HG02678 (cell line): ENCODE results near the gene CRYL1.

ENCODE experiments used
- ATAC-seq: cut with Tn5 transposase; IDR thresholded peaks from one replicate; pipeline ENCODE4 v1.9.1; 2021; ENCODE audit warnings: mild to moderate bottlenecking, moderate library complexity; ENCODE audit not compliant: unreplicated experiment

The CRYL1 gene

DNA sequence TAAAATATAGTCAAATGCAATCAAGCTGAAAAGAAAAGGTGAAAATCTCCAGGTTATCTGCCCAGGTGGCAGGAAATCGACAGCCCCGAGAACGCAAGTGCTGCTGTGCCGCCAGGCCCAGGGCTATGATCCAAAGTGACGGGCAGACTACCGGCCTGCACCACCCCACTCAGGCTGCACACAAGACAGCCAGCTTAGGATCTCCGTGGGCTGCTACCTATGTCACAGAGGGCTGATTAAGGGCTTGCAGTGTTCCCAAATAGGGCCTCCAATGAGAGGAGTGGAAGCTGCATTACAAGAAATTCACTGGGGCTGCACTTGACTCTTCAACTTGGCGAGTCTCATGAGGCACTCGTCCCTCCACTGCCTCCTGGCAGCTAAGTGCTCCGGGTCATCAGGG lies 121.8 kb downstream of the CRYL1 start:
- ATAC-seq = no peak

DNA sequence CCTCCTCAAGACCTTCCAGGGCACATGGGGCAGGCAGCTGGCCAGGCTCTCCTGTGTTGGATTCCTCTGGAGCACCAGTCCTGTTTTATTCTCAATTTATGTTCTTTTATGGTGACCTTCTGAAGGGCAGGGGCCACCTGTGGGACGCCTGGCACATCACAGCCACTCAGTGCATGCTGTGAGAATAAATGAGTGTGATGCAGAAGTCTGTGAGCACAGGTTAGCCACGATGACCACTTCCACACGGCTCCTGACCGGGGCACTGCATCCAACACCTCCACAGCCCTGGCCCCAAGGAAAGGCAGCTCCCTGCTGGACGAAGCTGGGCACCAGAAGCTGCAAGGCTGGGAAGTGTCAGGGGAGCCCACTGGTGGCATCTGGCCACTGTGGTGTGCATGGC lies 122.8 kb downstream of the CRYL1 start:
- ATAC-seq = no peak

DNA sequence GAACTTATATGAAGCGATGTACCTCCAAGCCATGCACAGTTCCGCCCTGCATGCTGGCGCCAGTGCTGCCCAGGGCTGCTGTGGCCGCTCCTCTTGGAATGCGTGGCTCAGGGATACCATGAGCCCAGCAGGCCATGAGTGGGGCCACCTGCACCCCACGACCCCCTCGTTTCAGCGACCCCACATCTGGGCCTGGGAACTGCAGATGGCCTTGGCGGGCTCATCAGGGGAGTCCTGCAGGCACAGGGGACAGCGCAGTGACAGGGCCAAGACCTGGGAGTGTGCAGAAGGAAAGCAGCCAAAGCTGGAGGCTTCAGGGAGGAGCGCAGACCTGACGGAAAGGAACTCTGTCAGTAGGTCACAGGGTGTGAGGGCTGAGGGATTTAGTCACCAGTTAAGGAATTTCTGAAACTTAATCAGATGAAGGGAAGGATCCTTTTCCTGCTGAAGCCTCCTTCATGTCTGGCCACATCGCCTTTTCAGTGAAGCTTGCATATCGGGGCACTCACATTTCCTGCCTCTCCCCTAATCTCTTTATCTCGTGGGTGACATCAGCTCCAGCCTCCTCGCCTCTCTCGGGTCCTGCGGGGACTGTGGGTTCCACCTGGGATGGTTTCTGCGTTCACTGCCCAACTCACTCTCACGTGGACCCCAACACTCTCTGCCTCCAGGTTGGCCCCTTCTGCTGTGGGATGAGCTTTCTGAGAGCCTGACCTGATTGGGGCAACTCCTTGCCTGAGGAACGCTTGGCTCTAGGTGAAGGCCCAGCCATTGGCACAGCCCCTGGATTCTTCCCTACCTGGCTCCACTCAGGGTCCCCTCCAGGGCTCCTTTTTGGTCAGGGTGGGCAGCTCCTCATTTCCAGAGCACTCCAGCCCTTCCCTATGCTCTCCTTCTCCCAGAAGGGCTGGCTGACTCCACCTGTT lies 123.5 kb downstream of the CRYL1 start:
- no peak for ATAC-seq

- ATAC-seq = no peak
These were observed 124.1 kb downstream of the CRYL1 start for GRCh38 chr13:20401531-20401930.

- ATAC-seq = no peak
These were observed 124.9 kb downstream of the CRYL1 start for GRCh38 chr13:20400774-20401173.

- no peak for ATAC-seq
These were observed 125.7 kb downstream of the CRYL1 start for GRCh38 chr13:20399961-20400360.

DNA sequence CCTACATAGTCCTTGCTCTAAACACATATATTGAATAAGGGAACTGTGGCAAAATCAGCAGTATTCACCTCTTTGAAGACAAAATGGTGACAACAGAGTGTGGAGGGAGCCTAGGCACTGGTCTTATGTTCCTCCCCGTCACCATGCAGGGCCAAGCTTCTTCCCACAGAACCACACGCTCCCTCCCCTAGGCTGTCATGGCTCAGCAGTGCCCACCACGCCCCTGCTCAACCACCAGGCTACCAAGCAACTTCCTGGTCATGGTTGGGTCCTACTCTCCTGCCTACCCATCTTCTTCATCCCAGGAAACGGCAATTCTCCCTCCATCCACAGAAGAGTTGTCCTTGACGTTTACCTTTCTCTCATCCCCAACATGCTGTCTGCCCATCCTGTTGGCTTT lies 126.1 kb downstream of the CRYL1 start:
- no peak for ATAC-seq

GRCh38 chr13:20398459-20398858 lies 127.2 kb downstream of the CRYL1 start:
- no peak for ATAC-seq

DNA sequence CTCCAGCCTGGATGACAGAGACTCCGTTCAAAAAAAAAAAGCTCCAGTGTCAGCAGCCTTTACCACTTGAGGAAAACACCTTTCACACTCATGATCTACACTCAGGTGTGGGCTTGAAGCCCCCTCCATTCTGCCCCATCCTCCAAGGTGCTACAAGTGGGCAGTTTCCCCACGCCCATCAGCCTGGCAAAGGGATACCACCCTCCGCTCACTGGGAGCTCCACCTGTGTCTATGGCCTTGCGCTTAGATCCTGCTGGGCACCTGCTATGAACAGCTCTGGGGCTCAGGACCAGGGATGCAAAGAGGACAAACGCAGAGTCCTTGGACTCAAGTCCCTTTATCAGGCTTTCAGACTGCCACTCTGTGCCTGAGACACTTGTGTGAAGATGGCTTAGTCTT lies 127.8 kb downstream of the CRYL1 start:
- ATAC-seq = no peak

DNA sequence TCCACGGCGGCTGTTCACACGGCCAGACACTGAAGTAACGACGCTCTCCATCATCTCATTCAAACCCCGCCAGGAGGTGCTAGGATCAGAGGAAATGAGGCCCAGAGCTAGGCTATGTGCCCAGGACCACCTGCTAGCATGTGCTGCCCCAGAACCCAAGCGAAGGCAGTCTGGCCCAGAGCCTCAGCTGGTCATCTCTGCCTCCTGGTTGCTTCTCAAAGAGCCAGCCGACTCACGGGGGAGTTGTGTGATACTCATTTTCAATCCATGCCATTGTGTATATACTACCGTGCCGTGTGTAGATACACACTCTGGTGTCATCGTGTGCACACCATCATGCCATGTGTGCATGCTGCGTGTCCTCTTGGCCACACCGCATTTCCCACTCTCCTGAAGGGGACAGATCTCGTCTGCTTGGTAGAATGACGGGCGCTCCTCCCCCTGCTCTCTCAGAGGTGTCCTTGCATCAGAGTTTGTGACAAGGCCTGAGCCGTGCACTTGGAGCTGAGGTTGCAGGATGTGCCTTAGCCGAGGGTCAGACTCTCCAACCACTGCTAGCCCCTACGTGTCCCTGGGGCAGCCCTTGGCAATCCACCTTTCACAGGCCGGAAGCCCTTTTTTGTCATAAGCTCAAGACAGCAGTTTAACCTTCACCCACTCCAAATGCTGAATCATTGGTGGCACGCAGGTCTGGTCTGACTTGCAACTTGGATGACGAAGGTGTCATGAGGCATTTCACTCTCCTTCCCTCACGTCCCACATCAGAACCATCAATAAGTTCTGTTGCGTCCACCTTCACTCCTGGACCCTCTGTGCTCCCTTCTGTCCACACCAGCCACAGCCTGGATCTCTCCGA lies 130.4 kb downstream of the CRYL1 start:
- no peak for ATAC-seq

DNA sequence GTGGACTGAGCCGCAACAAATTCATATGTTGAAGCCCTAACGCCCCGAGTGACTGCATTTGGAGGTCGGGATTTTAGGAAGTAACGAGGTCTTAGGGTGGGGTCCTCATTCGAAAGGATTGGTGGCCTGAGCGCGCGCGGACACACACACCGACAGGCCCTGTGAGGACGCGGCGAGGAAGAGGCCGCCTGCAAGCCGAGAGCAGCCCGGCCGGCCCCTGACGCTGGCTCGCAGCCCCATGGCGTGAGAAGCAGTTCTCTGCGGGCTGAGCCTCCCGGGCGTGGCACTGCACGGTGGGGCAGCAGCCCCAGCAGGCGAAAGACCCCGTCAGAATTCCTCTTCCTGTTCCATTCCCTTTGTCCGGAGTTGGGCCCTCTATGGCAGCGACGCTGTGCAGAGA lies 131.2 kb downstream of the CRYL1 start:
- ATAC-seq = no peak

- ATAC-seq = no peak
These were observed 131.5 kb downstream of the CRYL1 start for GRCh38 chr13:20394169-20394501.

- no peak for ATAC-seq
These were observed 132.1 kb downstream of the CRYL1 start for GRCh38 chr13:20393273-20394168.

DNA sequence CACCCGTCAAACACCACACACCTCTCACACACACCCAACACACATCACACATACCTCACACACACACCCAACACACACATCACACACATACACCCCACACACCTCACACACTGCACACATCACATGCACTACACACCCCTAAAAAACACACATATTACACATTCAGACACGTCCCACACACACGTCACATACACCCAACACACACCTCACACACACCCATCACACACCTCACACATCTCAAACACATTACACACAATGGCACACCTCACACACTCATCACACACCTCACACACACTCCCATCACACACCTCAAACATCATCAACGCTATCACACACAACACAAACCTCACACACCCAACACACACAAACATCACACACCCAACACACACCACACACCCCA lies 133.1 kb downstream of the CRYL1 start:
- ATAC-seq = no peak

DNA sequence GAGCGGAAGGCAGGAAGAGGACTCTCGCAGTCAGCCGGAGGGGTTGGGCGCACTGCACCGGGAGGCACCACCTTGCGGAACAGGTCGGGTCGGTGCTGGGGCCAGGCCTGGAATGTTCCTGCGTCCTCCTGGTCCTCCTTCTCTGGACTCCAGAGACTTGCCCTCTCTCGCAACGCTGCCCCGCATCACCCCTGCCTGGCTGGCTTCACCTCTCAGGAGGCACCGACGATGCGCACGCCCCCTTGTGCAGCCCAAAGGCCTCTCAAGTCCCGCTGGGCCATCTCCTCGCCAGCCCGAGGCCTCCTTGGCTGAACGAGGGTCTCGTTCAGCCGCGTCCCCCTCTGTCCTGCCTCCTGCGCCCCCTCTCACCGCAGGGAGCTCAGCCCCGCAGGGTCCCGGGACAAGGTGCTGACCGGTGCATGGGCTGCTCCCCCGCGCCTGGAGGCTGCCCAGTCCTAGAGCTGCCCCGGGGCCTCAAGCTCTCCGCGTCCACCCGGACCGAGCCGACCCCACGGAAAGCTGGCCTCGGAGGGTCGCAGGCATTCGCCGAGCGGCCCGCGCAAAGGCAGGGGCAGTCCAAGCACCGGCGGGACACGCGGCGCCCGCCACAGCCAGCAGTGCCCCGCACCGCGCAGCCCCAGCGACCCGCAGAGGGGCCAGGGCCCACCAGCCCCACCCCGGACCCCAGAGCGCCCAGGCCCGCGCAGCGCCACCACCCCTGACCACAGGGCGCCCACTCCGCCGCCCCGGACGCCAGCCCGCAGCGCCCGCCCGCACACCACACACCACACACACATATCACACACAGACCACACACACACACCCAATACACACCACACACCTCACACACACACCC lies 133.8 kb downstream of the CRYL1 start:
- no peak for ATAC-seq

GRCh38 chr13:20390526-20391175 lies 135.0 kb downstream of the CRYL1 start:
- no peak for ATAC-seq

DNA sequence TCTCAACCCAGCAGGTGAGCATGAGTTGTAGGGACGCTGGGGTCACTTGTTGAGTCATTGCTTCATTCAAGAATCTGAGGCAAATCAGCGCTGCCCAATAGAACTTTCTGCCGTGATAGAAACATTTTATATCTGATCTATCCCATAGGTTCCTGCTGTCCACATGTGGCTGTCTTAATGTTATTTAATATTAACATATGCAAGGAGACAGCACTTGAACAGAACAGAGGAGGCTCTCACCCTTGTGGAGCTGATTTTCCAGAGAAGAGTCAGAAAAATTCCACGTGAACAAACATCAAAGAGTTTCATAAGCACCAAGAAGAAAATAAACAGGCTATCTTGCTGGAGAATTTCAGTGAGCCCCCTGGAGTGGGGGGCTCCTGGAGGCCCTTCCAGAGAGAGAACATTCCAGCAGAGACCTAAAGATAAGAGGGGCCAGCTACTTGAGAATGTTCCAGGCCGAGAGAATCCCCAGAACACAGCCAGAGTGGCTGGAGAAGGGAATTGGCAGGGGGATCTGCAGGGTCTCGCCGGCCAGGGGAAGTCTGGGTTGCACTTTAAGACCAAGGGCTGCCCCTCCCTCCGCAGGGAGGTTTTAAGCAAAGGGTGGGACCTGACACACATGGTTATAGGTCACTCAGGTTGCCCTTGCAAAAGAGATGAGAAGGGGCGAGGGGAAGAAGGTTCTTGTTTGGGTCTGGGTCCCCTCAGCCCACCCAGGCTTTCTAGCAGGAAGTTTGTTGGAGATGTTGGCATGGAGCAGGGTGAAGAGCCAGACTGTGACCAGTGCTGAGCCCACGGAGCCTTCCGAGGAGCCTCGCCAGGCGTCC lies 135.7 kb downstream of the CRYL1 start:
- ATAC-seq = no peak

DNA sequence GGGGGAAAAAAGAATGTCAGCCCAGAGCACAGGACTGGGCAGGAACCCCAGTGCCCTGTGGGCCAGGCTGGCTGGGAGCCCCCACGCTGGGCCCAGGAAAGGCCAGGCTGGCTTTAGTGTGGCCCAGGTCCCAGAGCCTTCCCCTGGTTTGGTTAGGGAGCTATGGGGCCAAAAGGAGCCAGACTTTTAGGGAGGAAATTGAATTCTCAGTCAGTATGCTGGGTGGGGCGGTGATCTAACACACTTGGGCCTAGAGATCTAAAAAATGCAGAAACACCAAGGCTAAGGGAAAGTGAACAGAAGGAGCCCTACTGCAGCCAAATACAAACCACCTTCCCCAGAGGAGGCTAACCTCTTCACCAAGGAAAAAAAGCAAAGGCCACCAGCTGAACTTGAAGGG lies 137.5 kb downstream of the CRYL1 start:
- ATAC-seq = no peak
